ENCODE results near the gene SLC24A3.

DNA sequence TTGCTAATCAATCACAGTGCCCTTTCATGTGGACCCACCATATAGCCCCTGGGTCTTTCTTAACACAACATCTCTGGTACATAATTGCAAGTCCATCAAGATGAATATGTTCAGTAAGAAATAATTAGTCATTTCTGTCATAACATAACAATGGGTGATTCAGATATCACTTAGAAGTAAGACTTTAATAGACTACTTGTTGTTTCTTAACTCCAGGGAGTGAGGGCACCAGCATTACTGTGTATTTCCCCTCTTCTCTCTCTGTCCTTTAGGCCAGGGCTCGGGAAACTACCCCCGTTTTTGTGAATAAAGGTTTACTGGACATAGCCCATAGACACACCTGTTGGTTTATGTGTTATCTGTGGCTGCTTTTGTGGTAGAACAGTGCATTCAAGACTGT is 123.5 kb downstream of the SLC24A3 start:
- TF ChIP-seq FOXM1 (IDR thresholded peaks at IDR 0.05; ENCODE audit: borderline replicate concordance): no peak
- TF ChIP-seq SP1 (IDR thresholded peaks at IDR 0.05): no peak
- TF ChIP-seq HDGF (IDR thresholded peaks at IDR 0.05; ENCODE audit: borderline replicate concordance): no peak
- no peak for TF ChIP-seq ZNF384 (IDR thresholded peaks at IDR 0.05)
- TF ChIP-seq FOXK2 (IDR thresholded peaks at IDR 0.05): no peak
